PC-9 (cell line): ENCODE data around the gene ODAD4. TPM values are rescaled to one million over a fixed set of nuclear protein-coding genes. Genes with fewer than 3 reads are reported as not detected.
A peak's percentile ranks its signal among the peaks of the same experiment; 100 is the strongest.
"Not testable (repeated sequence)": the region's sequence is repeated elsewhere in the genome, so short reads cannot be mapped to it uniquely, and the experiment has no call there.

Experiments used
- BruUV-seq: library from RNA; stranded (reverse); fragments of 400-500 nt; replicated peaks from 2 replicates; lab custom pipeline; 2021; lab: Mats Ljungman, UMichigan
- CTCF ChIA-PET: fragments of 300-600 bp; sonication (Branson Sonifier 250); formaldehyde crosslinking; loops from one replicate; lab custom pipeline; 2022; ENCODE audit warnings: antibody characterized with exemption; lab: Charles Lee
- POLR2A ChIA-PET: fragments of 300-600 bp; sonication (Branson Sonifier 250); formaldehyde crosslinking; loops from one replicate; lab custom pipeline; 2022; ENCODE audit warnings: antibody characterized with exemption; ENCODE audit not compliant: unreplicated experiment; lab: Charles Lee
- DNase-seq, 2 experiments: peaks; one replicate each; pipeline versions ENCODE4 v3.0.0 to v3.0.0-alpha.2; 2015 to 2022; ENCODE audit warnings: mixed read lengths in 1 of 2
- H2AFZ ChIP-seq: fragments of 200-600 bp; sonication (generic); 2 replicates; pipeline ENCODE4 v1.8.1; 2017; ENCODE audit warnings: antibody characterized with exemption
- H3F3A ChIP-seq: fragments of 200-600 bp; sonication (generic); 2 replicates; pipeline ENCODE4 v1.8.1; 2017; ENCODE audit warnings: antibody characterized with exemption, mild to moderate bottlenecking, low read depth; ENCODE audit not compliant: insufficient read depth
- H3K27ac ChIP-seq: fragments of 200-600 bp; sonication (generic); 2 replicates; pipeline ENCODE4 v1.6.1; 2016; ENCODE audit warnings: mixed run types
- H3K27me3 ChIP-seq: fragments of 200-600 bp; sonication (generic); 2 replicates; pipeline ENCODE4 v1.6.1; 2016; ENCODE audit warnings: low read depth, mixed run types; ENCODE audit not compliant: insufficient read depth
- H3K36me3 ChIP-seq: fragments of 200-600 bp; sonication (generic); 2 replicates; pipeline ENCODE4 v1.6.1; 2016; ENCODE audit warnings: low read depth, mixed run types
- H3K4me1 ChIP-seq: fragments of 200-600 bp; sonication (generic); replicated peaks from 2 replicates; pipeline ENCODE4 v1.6.1; 2016; ENCODE audit warnings: mixed run types; ENCODE audit not compliant: insufficient read depth
- H3K4me2 ChIP-seq: fragments of 200-600 bp; sonication (generic); 2 replicates; pipeline ENCODE4 v1.6.1; 2017; ENCODE audit warnings: mixed run types
- H3K4me3 ChIP-seq: fragments of 200-600 bp; sonication (generic); 2 replicates; pipeline ENCODE4 v1.6.1; 2016; ENCODE audit warnings: mixed run types
- H3K79me2 ChIP-seq: fragments of 200-600 bp; sonication (generic); 2 replicates; pipeline ENCODE4 v1.6.1; 2017; ENCODE audit warnings: low read depth, mixed run types
- H3K9me2 ChIP-seq: fragments of 200-600 bp; sonication (generic); 2 replicates; pipeline ENCODE4 v1.8.1; 2017; ENCODE audit warnings: mild to moderate bottlenecking; ENCODE audit not compliant: insufficient read depth
- H3K9me3 ChIP-seq: fragments of 200-600 bp; sonication (generic); 2 replicates; pipeline ENCODE4 v1.8.1; 2016; ENCODE audit warnings: low read depth; ENCODE audit not compliant: insufficient read depth
- H4K20me1 ChIP-seq: fragments of 200-600 bp; sonication (generic); 2 replicates; pipeline ENCODE4 v1.8.1; 2017; ENCODE audit not compliant: insufficient read depth
- EZH2 ChIP-seq: fragments of 200-600 bp; sonication (generic); IDR thresholded peaks from 2 replicates; pipeline ENCODE4 v1.8.0; 2017; ENCODE audit warnings: antibody characterized with exemption, low read depth
- intact Hi-C: fragments of 100-400 bp; cut with micrococcal nuclease; formaldehyde crosslinking; loops from one replicate; pipeline ENCODE4 v1.10.0; 2022; ENCODE audit not compliant: unreplicated experiment
- total RNA-seq: library from RNA; stranded (reverse); gene quantifications from 2 replicates; pipeline ENCODE4 v1.2.3, GENCODE V29; 2021
- TF ChIP-seq, protein P1 (sequence below): fragments of 200-600 bp; sonication (generic); conservative IDR thresholded peaks from 2 replicates; pipeline ENCODE4 v1.6.1; 2017; ENCODE audit warnings: mixed run types, antibody characterized with exemption, mild to moderate bottlenecking, moderate library complexity

ODAD4 gene
- total RNA-seq, 1 experiment from 2014 or later: 4.0 TPM

DNA sequence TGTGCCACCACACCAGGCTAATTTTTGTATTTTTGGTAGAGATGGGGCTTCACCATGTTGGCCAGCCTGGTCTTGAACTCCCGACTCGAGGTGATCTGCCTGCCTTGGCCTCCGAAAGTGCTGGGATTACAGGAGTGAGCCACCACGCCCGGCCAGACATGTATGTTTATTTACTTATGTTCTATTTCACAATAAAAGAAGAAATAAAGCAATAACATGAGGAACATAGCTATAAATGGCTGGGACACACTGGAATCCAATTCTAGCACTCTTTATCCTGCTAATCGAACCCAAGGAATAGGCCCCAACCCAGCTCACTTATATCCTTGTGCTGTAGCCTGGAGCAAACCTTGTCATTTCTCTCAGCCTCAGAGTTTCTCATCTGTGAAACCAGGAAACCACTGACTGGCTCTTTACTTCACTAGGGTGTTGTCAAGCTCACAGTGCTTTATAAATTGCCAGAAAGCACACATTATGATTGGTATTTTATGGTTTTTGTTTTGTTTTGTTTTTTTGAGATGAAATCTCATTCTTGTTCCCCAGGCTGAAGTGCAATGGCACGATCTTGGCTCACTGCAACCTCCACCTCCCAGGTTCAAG lies 4.3 kb upstream of the ODAD4 start:
- intact Hi-C loops: no loop called here
- ChIA-PET POLR2A (no interaction called here), CTCF (no interaction called here)

DNA sequence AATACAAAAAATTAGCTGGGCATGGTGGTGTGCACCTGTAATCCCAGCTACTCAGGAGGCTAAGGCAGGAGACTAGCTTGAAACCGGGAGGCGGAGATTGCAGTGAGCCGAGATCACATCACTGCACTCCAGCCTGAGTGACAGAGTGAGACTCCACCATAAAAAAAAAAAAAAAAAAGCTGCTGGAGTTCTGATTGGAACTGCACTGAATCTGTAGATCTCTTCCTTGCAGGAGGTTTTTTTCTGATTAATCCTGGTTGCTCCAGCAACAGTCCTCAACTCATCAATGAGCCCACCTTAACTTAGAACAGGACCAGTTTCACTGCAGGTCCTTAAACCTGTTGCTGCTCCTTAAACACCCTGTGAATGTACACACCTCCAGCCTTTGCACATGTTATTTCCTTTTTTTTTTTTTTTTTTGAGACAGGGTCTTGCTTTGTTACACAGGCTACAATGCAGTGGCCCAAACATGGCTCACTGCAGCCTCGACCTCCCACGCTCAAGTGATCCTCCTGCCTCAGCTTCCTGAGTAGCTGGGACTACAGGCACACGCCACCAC lies 1.6 kb upstream of the ODAD4 start:
- BruUV-seq: no TSS peak
- peak overlapping the region; percentile 88; the same call in 1 of the 2 replicates for H2AFZ ChIP-seq

More for the DNA sequence above, 4.3 kb upstream of the ODAD4 start:
- H3K4me3 ChIP-seq: no peak overlapping the region
- H3K27me3 ChIP-seq: no peaks in the 10 kb centered on the region
- TF ChIP-seq, protein P1, sequence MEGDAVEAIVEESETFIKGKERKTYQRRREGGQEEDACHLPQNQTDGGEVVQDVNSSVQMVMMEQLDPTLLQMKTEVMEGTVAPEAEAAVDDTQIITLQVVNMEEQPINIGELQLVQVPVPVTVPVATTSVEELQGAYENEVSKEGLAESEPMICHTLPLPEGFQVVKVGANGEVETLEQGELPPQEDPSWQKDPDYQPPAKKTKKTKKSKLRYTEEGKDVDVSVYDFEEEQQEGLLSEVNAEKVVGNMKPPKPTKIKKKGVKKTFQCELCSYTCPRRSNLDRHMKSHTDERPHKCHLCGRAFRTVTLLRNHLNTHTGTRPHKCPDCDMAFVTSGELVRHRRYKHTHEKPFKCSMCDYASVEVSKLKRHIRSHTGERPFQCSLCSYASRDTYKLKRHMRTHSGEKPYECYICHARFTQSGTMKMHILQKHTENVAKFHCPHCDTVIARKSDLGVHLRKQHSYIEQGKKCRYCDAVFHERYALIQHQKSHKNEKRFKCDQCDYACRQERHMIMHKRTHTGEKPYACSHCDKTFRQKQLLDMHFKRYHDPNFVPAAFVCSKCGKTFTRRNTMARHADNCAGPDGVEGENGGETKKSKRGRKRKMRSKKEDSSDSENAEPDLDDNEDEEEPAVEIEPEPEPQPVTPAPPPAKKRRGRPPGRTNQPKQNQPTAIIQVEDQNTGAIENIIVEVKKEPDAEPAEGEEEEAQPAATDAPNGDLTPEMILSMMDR: no peak
- no peak for TF ChIP-seq EZH2
- no TSS peak for BruUV-seq
- no peaks in the 10 kb centered on the region for H3K79me2 ChIP-seq
- no peak overlapping the region for H2AFZ ChIP-seq
- H3K36me3 ChIP-seq: no peaks in the 10 kb centered on the region
- DNase-seq: no peak
- no peaks in the 10 kb centered on the region for H3K9me3 ChIP-seq
- no peaks in the 10 kb centered on the region for H4K20me1 ChIP-seq
- peaks cover 13% of the 10 kb centered on the region for H3K4me1 ChIP-seq
- H3K4me2 ChIP-seq: no peak overlapping the region
- peaks cover 9% of the 10 kb centered on the region; the same call in 1 of the 2 replicates for H3F3A ChIP-seq
- no peaks in the 10 kb centered on the region for H3K9me2 ChIP-seq
- no peak overlapping the region for H3K27ac ChIP-seq

GRCh38 chr17:41930833-41931156 lies 378 bp downstream of the ODAD4 start:
- peak overlapping the region; percentile 87 for H3K4me2 ChIP-seq
- H3K4me3 ChIP-seq: peak overlapping the region; percentile 63; the same call in 1 of the 2 replicates
- H3K9me2 ChIP-seq, BruUV-seq, H3K9me3 ChIP-seq, H3K27ac ChIP-seq, DNase-seq, H4K20me1 ChIP-seq, H3K27me3 ChIP-seq, intact Hi-C loops, H3F3A ChIP-seq, H3K36me3 ChIP-seq, H3K79me2 ChIP-seq: not testable (repeated sequence)
- H2AFZ ChIP-seq: peak overlapping the region; percentile 88
- ChIA-PET CTCF (interaction anchor here (0.5 to 1.1 kb wide), 3 partner anchors 12 to 170 kb away, joined by 4 to 7 read pairs (median 7); partner anchors contain the start of gene ACLY), POLR2A (interaction anchor here (0.6 to 1.1 kb wide), 5 partner anchors 12 to 688 kb away, joined by 4 to 19 read pairs (median 5); partner anchors contain the start of gene ACLY)
- H3K4me1 ChIP-seq: peaks cover 27% of the 10 kb centered on the region

More for the DNA sequence above, 1.6 kb upstream of the ODAD4 start:
- Histone ChIP-seq H3K9me2 (no peaks in the 10 kb centered on the region), H4K20me1 (no peaks in the 10 kb centered on the region), H3K36me3 (no peaks in the 10 kb centered on the region), H3K4me3 (no peak overlapping the region), H3K4me1 (peaks cover 27% of the 10 kb centered on the region), H3K79me2 (no peaks in the 10 kb centered on the region), H3F3A (peaks cover 9% of the 10 kb centered on the region; the same call in 1 of the 2 replicates), H3K9me3 (no peaks in the 10 kb centered on the region), H3K4me2 (peak overlapping the region; percentile 87), H3K27ac (no peak overlapping the region), H3K27me3 (no peaks in the 10 kb centered on the region)
- TF ChIP-seq, protein P1: no peak
- no peak for TF ChIP-seq EZH2
- POLR2A ChIA-PET: interaction anchor here (0.6 kb wide), 1 partner anchor 11 kb away, joined by 5 read pairs; no protein-coding TSS in a partner anchor
- intact Hi-C loops: no loop called here
- CTCF ChIA-PET: no interaction called here
- DNase-seq: no peak

DNA sequence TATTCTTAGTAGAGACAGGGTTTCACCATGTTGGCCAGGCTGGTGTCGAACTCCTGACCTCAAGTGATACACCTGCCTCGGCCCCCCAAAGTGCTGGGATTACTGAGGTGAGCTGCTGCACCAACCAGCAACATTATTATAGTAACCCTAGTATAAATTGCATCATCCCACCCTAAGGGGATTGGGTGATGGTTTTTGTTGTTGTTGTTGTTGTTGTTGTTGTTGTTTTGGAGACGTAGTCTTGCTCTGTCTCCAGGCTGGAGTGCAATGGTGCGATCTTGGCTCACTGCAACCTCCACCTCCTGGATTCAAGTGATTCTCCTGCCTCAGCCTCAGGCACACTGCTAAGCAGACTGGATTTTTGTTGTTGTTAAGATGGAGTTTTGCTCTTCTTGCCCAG lies 1.3 kb downstream of the ODAD4 start:
- BruUV-seq, DNase-seq, H3K9me3 ChIP-seq, H2AFZ ChIP-seq, H3K4me2 ChIP-seq, H3K79me2 ChIP-seq, H3K9me2 ChIP-seq, H3K36me3 ChIP-seq, intact Hi-C loops, POLR2A ChIA-PET, H3K27ac ChIP-seq, H3F3A ChIP-seq, H3K4me3 ChIP-seq, H4K20me1 ChIP-seq, H3K27me3 ChIP-seq: not testable (repeated sequence)
- H3K4me1 ChIP-seq: peaks cover 27% of the 10 kb centered on the region
- CTCF ChIA-PET: interaction anchor here (0.7 kb wide), 1 partner anchor 45 kb away, joined by 3 read pairs; no protein-coding TSS in a partner anchor
